GM10847 (cell line): ENCODE results near the gene MTA3.

Experiments used
- POLR2A ChIP-seq: IDR thresholded peaks from 2 replicates; pipeline ENCODE4 v1.6.1; 2011; ENCODE audit not compliant: insufficient read length; ENCODE audit errors: extremely low read depth

Gene MTA3

GRCh38 chr2:42693688-42694479, 125.5 kb downstream of the MTA3 start:
- no peak for TF ChIP-seq POLR2A

GRCh38 chr2:42696987-42697386, 128.6 kb downstream of the MTA3 start:
- no peak for TF ChIP-seq POLR2A

GRCh38 chr2:42698940-42699339, 130.5 kb downstream of the MTA3 start:
- TF ChIP-seq POLR2A: no peak

GRCh38 chr2:42706836-42707235, 138.4 kb downstream of the MTA3 start:
- TF ChIP-seq POLR2A: no peak

GRCh38 chr2:42708179-42708578, 139.7 kb downstream of the MTA3 start:
- TF ChIP-seq POLR2A: no peak

GRCh38 chr2:42711896-42712295, 143.5 kb downstream of the MTA3 start:
- TF ChIP-seq POLR2A: no peak

GRCh38 chr2:42712934-42713333, 144.5 kb downstream of the MTA3 start:
- no peak for TF ChIP-seq POLR2A

- TF ChIP-seq POLR2A: no peak
Measured at GRCh38 chr2:42713920-42714319, 145.5 kb downstream of the MTA3 start.

- TF ChIP-seq POLR2A: no peak
Measured at GRCh38 chr2:42714686-42715085, 146.3 kb downstream of the MTA3 start.

GRCh38 chr2:42721898-42722297, 153.5 kb downstream of the MTA3 start:
- no peak for TF ChIP-seq POLR2A

- no peak for TF ChIP-seq POLR2A
Measured at GRCh38 chr2:42722320-42723190, 154.1 kb downstream of the MTA3 start.

GRCh38 chr2:42723465-42723864, 155.0 kb downstream of the MTA3 start:
- TF ChIP-seq POLR2A: no peak

- no peak for TF ChIP-seq POLR2A
Measured at GRCh38 chr2:42724886-42725285, 156.5 kb downstream of the MTA3 start.

GRCh38 chr2:42725657-42726056, 157.2 kb downstream of the MTA3 start:
- TF ChIP-seq POLR2A: no peak

- no peak for TF ChIP-seq POLR2A
Measured at GRCh38 chr2:42726680-42727079, 158.2 kb downstream of the MTA3 start.

GRCh38 chr2:42733852-42734251, 165.4 kb downstream of the MTA3 start:
- TF ChIP-seq POLR2A: no peak
